ENCODE measurements around the gene SHH. TPM values are rescaled to one million over a fixed set of nuclear protein-coding genes. Genes with fewer than 3 reads are reported as not detected.

Gene SHH
- total RNA-seq, 2 donors from 2014 or later, result 0.32 to 1.2 TPM

DNA sequence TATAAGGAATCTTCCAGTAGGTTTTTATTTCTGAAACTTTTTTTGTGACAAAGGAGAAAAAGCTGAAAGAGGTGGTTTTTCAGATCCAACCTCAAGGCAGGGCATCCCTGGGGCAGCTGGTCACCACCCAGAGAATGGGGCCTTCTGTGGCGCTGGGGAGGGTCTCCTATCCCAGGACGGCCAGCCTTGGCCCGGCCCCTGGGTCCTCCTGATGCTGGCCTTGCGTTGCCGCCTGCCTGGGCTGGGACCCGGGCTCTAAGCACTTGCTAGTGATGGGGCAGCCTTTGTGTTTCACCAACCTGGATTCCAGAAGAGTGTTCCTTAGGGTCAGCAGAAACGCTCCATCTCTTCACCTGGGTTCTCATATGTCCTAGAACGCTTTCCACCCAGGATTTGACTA, 16.3 kb downstream of the SHH start:
- no peaks in the 10 kb centered on the region for H3K4me1 ChIP-seq (replicated peaks)
- H3K4me3 ChIP-seq, result no peak overlapping the region
- WGBS, result 90% methylated on average over 8 of the region's 8 CpGs
- no peaks in the 10 kb centered on the region for H3K27me3 ChIP-seq (replicated peaks; ENCODE audit: insufficient read depth)
- intact Hi-C loops (cut with DNase I), result loop anchor here (5.0 kb wide), 1 partner anchor 1021 kb away; no protein-coding TSS in a partner anchor
- H3K9me3 ChIP-seq, result no peaks in the 10 kb centered on the region
- no peak for TF ChIP-seq POLR2A (IDR thresholded peaks at IDR 0.05)
- TF ChIP-seq, protein P1, sequence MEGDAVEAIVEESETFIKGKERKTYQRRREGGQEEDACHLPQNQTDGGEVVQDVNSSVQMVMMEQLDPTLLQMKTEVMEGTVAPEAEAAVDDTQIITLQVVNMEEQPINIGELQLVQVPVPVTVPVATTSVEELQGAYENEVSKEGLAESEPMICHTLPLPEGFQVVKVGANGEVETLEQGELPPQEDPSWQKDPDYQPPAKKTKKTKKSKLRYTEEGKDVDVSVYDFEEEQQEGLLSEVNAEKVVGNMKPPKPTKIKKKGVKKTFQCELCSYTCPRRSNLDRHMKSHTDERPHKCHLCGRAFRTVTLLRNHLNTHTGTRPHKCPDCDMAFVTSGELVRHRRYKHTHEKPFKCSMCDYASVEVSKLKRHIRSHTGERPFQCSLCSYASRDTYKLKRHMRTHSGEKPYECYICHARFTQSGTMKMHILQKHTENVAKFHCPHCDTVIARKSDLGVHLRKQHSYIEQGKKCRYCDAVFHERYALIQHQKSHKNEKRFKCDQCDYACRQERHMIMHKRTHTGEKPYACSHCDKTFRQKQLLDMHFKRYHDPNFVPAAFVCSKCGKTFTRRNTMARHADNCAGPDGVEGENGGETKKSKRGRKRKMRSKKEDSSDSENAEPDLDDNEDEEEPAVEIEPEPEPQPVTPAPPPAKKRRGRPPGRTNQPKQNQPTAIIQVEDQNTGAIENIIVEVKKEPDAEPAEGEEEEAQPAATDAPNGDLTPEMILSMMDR (IDR thresholded peaks at IDR 0.05), result no peak
- TF ChIP-seq POLR2AphosphoS5 (IDR thresholded peaks at IDR 0.05), result no peak
- H3K27ac ChIP-seq, result no peak overlapping the region
- no peaks in the 10 kb centered on the region for H3K36me3 ChIP-seq
- DNase-seq (ENCODE audit: low spot score), result no peak

DNA sequence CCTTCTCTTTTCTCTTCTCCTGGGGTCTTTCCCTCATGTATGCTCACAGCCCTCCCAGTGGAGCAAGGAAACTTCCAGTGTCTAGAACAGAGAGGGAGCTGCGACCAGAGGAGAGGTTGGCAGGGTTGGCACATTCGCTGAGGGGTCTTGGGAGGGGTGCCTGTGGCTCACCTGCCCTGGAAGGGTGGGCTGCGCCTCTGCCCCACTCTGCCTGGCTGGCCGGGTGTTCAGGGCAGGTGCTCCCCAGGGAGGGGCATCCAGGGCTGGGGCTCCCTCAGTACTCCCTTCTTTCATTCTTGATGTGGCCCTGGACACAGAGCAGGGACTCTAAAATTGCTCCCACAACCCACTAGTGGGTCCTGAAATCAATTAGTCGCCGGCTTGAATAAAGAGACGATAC, 16.9 kb downstream of the SHH start:
- Histone ChIP-seq H3K4me1 (replicated peaks) (no peaks in the 10 kb centered on the region), H3K27ac (no peak overlapping the region), H3K4me3 (no peak overlapping the region), H3K9me3 (no peaks in the 10 kb centered on the region), H3K36me3 (no peaks in the 10 kb centered on the region), H3K27me3 (replicated peaks; ENCODE audit: insufficient read depth) (no peaks in the 10 kb centered on the region)
- TF ChIP-seq POLR2A (IDR thresholded peaks at IDR 0.05) (no peak), POLR2AphosphoS5 (IDR thresholded peaks at IDR 0.05) (no peak)
- TF ChIP-seq, protein P1 (IDR thresholded peaks at IDR 0.05), result no peak
- intact Hi-C loops (cut with DNase I), result loop anchor here (5.0 kb wide), 1 partner anchor 1022 kb away; no protein-coding TSS in a partner anchor
- WGBS, result 92% methylated on average over 7 of the region's 7 CpGs
- DNase-seq (ENCODE audit: low spot score), result no peak

DNA sequence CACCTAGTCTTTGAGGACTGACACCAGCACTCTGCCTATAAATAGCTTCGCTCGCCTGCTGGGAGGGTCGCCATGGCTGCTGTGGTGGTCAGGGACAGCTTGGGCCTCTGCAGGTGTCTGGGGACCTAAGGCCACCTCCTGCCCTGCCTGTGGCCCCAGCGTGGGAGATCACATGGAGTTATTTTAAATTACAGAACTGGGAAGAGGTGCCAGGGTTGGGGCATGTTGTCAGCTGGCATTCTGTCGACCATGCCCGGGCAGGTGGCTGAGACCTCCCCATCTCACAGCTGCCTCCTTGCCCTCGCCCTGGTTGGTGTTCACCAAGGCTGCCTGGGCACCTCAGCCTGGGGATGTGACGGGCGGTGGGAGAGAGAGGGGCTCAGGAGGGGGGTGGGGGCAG, 18.1 kb downstream of the SHH start:
- H3K4me1 ChIP-seq (replicated peaks), result no peaks in the 10 kb centered on the region
- TF ChIP-seq POLR2AphosphoS5 (IDR thresholded peaks at IDR 0.05), result no peak
- no peak for TF ChIP-seq POLR2A (IDR thresholded peaks at IDR 0.05)
- TF ChIP-seq, protein P1 (IDR thresholded peaks at IDR 0.05), result no peak
- no peak overlapping the region for H3K4me3 ChIP-seq
- intact Hi-C loops (cut with DNase I), result no loop called here
- no peaks in the 10 kb centered on the region for H3K36me3 ChIP-seq
- no peaks in the 10 kb centered on the region for H3K27me3 ChIP-seq (replicated peaks; ENCODE audit: insufficient read depth)
- no peaks in the 10 kb centered on the region for H3K9me3 ChIP-seq
- no peak overlapping the region for H3K27ac ChIP-seq
- 72% methylated on average over 9 of the region's 9 CpGs for WGBS
- DNase-seq (ENCODE audit: low spot score), result no peak

DNA sequence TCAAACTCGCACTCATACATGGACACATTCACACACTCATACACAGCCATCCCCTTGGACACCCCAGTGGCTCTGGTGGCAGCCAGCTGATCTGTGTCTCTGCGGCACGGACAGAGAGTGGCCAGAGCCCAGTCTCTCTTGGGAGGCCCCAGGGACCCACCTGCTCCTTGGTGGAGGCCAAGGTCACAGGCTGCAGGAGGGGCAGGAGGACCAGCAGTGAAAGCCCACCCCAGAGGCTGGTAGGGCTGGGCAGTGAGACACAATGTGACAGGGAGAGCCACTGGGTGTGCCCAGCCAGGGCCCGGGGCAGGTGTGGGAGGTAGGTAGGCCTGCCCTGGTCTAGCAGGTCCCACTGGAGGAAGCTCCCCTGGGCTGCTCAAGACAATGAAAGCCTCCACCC, 18.5 kb downstream of the SHH start:
- H3K4me3 ChIP-seq, result no peak overlapping the region
- no peak for TF ChIP-seq POLR2AphosphoS5 (IDR thresholded peaks at IDR 0.05)
- TF ChIP-seq, protein P1 (IDR thresholded peaks at IDR 0.05), result no peak
- TF ChIP-seq POLR2A (IDR thresholded peaks at IDR 0.05), result no peak
- DNase-seq (ENCODE audit: low spot score), result no peak
- H3K27ac ChIP-seq, result no peak overlapping the region
- H3K36me3 ChIP-seq, result no peaks in the 10 kb centered on the region
- H3K9me3 ChIP-seq, result no peaks in the 10 kb centered on the region
- intact Hi-C loops (cut with DNase I), result no loop called here
- H3K27me3 ChIP-seq (replicated peaks; ENCODE audit: insufficient read depth), result no peaks in the 10 kb centered on the region
- 80% methylated on average over 4 of the region's 4 CpGs for WGBS
- no peaks in the 10 kb centered on the region for H3K4me1 ChIP-seq (replicated peaks)

DNA sequence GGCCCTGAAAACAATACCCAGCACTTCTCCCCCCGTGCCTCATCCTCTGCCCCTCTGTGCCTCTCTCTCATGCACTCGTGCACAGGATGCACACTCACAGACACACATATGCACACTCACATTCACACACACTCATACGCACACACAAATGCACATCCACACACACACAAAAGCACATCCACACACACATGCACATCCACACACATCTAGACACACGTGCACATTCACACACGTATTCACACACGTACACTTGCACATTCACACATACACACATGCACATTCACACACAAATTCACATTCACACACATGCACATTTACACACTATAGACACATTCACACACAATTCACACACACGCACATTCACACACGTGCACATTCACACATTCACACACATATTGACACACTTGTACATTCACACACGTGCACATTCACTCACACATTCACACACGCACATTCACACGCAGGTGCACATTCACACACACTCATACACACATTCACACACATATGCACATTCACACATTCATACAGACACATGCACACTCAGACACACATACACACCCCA, 19.2 kb downstream of the SHH start:
- Histone ChIP-seq H3K9me3 (no peaks in the 10 kb centered on the region), H3K4me3 (no peak overlapping the region), H3K4me1 (replicated peaks) (no peaks in the 10 kb centered on the region), H3K36me3 (no peaks in the 10 kb centered on the region), H3K27ac (no peak overlapping the region), H3K27me3 (replicated peaks; ENCODE audit: insufficient read depth) (no peaks in the 10 kb centered on the region)
- 87% methylated on average over 11 of the region's 11 CpGs for WGBS
- DNase-seq (ENCODE audit: low spot score), result no peak
- TF ChIP-seq POLR2A (IDR thresholded peaks at IDR 0.05), result no peak
- intact Hi-C loops (cut with DNase I), result no loop called here

All from prostate gland (tissue), 2 donors.